Measurements from ENCODE around the gene ZBED4.
"Not testable (repeated sequence)": the region's sequence is repeated elsewhere in the genome, so short reads cannot be mapped to it uniquely, and the experiment has no call there.

The ZBED4 gene, protein sequence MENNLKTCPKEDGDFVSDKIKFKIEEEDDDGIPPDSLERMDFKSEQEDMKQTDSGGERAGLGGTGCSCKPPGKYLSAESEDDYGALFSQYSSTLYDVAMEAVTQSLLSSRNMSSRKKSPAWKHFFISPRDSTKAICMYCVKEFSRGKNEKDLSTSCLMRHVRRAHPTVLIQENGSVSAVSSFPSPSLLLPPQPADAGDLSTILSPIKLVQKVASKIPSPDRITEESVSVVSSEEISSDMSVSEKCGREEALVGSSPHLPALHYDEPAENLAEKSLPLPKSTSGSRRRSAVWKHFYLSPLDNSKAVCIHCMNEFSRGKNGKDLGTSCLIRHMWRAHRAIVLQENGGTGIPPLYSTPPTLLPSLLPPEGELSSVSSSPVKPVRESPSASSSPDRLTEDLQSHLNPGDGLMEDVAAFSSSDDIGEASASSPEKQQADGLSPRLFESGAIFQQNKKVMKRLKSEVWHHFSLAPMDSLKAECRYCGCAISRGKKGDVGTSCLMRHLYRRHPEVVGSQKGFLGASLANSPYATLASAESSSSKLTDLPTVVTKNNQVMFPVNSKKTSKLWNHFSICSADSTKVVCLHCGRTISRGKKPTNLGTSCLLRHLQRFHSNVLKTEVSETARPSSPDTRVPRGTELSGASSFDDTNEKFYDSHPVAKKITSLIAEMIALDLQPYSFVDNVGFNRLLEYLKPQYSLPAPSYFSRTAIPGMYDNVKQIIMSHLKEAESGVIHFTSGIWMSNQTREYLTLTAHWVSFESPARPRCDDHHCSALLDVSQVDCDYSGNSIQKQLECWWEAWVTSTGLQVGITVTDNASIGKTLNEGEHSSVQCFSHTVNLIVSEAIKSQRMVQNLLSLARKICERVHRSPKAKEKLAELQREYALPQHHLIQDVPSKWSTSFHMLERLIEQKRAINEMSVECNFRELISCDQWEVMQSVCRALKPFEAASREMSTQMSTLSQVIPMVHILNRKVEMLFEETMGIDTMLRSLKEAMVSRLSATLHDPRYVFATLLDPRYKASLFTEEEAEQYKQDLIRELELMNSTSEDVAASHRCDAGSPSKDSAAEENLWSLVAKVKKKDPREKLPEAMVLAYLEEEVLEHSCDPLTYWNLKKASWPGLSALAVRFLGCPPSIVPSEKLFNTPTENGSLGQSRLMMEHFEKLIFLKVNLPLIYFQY

DNA sequence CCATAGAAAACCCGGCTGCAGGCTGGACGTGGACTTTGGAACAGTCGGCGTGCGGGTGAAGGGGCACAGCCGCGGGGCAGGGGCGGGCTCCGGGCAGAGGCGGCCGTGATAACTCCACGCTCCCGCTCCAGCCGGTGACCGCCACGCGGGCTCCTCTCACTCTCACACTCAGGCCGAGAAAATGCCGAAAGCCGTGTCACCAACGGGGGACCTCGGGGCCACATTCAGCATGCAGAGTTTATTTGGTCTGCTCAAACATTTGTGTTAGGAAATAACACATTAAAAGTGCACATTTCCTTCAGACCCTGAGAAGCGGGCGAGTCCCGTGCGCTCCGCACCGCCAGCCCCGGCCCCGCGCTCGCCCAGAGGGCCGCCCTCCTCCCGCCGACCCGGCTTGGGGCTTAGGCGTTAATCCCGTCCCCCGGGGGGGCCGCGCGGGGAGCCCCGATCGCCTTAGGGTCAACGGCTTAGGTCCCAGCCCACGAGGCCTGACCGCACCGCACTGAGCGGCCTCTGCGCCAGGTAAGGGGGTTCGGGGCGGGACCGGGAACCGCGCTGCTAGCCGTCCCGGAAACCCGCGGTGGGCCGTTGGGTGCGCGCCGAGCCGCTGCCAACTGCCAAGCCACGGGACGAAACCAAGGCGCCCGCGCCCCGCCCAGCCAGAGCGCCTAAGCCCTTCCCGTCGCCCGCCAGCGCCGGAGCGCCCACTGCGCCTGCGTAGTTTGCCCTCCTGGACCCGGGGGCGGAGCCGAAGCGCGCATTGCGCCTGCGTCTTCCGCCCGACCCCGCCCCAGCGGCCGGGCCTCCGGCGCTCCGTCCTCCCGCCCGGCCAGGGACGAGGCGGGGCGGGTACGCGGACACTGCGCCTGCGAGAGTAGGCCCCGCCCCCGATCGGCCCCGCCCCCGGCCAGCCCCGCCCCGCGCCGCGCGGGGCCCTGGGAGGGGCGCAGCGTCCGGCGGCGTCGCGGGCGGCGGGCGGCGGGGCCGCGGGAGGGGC, at the start of gene ZBED4:
TSS of gene ZBED4 (plus strand) at position 947 of the 997 bp plus-strand sequence. CDS start 29,819 bp downstream, outside the sequence.
- DNase-seq (ENCODE audit: low spot score) = peak; percentile 99

DNA sequence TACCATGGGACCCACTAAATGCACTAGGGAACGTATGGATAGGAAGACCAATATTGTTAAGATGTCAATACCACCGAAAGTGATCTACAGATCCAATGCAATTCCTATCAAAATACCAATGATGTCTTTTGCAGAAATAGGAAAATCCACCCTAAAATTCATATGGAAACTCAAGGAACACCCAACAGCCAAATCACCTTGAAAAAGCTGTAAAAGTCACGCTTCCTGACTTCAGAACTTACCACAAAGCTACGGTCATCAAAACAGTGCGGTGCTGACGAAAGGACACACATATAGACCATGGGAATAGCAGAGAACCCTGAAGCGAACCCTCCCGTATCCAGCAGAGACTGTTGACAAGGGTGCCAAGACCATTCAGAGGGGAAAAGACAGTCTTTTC, 46.5 kb upstream of the ZBED4 start:
- DNase-seq (ENCODE audit: low spot score) = no peak

DNA sequence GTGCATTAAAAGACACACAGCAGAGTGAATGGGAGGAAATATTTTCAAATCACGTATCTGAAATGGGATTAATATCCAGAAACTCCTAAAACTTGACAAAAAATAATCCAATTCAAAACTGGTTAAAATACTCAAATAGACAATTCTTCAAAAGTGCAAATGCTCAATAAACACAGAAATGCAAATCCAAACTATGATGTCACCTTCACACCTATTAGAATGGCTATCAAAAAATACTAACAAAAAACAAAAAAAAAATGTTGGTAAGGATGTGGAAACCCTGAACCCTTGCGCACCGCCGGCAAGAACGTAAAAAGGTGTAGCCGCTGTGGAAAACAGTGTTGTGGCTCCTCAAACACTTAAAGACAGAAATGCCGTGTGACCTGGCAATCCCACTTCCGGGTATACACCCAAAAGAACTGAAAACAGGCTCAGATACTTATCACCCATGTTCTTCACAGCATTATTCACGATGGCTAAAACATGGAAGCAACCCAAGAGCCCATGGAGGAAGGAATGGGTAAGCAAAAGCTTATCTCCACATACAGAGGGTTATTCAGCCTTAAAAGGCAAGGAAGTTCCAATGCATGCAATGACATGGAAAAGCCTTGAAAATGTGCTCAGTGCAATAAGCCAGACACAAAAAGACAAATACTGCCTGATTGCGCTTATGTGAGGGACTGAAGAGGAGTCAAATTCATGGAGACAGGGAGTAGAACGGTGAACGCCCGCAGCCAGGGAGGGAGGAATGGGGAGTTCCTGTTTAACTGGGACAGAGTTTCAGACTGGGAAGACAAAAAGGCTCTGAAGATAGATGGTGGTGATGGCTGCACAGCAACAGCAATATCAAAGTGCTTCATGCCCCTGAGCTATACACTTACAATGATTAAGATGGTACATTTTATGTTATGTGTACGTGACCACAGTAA, 45.6 kb upstream of the ZBED4 start:
- no peak for DNase-seq (ENCODE audit: low spot score)

DNA sequence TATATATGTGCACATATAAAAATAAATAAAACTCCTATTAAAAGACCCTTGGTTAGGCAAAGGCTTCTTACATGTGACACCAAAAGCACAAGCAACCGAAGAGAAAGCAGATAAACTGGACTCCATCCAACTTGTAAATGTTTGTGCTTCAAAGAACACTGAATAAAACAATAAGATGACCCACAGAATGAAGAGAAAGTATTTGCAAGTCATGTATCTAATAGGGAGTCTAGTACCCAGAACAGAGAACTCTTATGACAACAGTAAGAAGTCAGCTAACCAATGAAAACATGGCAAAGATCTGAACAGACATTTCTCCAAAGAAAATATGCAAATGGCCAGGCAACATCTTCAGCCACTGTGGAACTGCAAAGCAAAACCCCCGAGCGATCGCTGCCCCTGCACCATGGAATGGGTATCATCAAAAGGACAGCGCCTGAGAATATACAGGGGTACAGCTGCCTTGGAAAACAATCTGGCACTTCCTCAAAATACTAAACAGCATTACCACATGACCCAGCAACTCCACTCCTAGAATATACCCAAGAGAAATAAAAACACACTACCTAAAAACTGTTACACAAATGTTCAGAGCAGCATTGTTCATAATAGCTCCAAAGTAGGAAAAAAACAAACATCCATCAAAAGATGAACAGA, 43.2 kb upstream of the ZBED4 start:
- no peak for DNase-seq (ENCODE audit: low spot score)

DNA sequence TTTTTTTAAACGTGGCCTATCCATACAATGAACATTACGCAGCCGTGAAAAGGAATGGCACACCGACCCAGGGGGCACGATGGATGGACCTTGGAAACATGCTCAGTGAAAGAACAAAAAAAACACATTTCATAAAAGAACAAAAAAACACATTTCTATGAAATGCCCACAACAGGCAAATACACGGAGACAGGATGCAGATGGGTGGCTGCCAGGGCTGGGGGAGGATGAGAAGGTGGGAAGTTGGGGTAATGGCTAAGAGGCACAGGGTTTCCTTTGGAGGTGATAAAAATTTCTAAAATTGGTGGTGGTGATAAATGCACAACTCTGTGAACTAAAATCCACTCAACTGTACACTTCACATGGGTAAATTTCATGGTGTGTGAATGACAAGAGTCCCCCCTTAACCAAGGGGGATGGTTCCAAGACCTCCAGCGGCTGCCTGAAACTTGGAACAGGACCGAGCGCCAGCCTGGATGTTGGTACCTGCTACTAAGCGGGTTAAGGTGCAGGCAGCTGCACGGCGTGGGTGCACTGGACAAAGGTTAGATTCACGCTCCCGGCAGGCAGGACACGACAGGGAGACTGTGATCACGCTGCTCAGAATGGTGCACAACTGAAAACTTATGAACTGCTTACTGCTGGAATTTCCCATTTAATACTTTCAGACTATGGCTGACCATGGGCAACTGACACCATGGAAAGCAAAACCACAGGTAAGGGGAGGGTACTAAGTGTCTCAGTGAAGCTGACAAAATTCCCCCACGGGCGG, 42.4 kb upstream of the ZBED4 start:
- DNase-seq (ENCODE audit: low spot score) = no peak

DNA sequence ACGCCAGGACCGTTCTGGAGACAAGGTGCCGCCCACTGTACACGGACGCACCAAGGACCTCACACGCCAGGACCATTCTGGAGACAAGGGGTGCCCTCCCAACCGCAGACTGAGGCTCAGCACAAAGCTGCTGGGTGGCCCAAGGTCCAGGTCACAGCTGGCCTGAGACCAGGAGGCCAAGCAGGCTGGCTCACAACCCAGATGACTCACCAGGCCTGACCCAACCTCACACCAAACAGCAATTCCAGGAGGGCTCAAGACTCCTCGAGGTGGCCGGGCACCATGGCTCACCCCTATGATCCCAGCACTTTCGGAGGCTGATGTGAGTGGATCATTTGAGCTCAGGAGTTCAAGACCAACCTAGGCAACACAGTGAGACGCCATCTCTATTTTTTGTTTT, 40.8 kb upstream of the ZBED4 start:
- DNase-seq (ENCODE audit: low spot score) = no peak

DNA sequence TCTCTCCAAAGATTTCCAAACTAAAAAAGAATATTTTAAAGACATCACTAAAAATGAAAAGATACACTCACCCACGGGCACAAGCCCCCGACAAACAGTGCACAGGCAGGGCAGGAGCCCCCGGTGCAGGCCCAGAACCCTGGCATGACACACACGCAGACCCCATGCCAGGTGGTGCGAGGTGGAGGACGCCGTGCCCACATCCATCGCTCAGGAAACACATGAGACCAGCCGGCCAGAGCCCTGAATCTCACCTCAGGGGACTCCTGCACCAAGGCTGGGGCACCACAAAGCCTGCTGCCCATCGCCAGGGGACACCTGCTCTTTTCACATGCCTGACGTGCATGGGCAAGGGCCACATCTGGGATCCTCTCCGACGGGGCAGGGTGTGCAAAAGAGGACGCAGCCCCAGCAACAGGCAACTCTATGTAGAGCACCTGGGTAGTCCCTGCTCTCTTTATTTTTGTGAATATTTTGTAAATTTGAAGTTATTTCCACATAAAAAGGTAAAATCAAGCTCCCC, 39.4 kb upstream of the ZBED4 start:
- DNase-seq (ENCODE audit: low spot score) = no peak

DNA sequence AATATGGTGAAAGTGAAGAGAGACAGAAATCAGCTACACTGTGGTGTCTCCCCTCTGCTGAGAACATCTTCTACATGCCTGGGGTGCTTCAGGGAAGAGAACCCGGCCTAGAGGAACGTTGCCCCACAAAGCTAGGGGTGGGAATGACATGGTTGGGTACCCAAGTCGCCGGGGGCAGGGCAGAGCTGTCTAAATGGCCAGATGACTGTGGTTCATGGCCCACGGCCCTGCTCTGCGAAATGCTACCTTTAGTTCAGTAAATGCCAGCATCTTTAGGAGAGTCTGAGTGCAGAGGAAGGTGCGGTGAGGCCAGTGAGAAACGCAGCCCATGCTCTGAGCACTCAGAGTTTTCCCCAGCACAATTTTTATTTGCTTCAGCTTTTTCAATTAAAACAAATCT, 38.8 kb upstream of the ZBED4 start:
- no peak for DNase-seq (ENCODE audit: low spot score)

DNA sequence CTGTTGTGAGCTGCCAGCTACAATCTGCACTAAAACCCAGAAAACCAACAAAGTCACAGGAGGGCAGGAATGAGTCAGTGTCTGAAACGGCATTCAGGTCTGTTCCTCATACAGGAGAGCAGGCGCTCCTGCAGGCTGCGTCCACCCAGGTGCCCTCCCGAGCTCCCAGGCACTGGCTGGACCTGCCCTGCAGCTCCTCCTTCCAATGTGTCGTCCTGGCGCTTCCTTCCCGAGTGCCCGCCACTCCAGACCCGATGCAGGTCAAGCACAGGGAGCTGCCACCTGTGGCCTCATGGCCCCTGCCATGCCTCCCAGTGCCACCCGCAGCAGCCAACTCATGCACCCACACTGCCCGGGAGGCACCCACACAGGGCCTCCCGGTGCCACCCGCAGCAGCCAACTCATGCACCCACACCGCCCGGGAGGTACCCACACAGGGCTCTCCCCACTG, 38.0 kb upstream of the ZBED4 start:
- DNase-seq (ENCODE audit: low spot score) = no peak

DNA sequence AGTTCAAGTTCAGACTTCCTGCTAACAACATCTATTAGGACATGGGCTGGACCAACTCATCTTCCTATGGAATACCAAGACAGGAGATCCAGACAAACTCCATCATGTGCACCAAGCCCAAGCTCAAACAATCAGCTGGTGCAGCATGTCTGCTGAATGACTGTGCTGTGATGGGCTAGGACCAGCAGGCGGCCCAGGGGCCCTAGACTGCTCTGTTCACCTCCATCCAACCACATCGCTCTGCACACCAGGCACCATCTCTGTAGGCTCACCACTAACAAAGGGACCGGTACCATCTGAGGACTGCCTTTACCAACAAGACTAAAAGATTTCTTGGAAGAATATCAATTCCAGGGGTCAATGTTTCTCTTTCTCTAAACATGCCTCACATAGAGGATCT, 36.3 kb upstream of the ZBED4 start:
- DNase-seq (ENCODE audit: low spot score) = no peak

DNA sequence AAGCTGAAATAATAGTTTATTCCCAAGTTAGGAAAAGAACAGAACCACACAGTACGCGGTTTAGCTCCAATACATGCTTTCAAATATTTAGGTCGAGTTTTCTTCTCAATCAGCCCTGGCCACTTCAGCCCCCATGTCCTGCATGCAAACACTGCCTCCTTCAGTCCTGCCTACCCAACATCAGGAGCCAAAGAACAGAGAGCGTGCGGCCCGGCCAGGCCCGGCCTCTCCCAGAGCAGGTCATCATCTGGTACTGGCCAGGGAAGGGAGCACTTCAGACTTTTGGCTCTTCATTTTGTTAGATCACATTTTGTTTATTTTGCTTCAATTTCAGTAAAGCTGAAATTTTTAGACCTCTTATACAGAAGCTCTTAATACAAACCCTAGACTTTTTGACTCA, 32.7 kb upstream of the ZBED4 start:
- no peak for DNase-seq (ENCODE audit: low spot score)

DNA sequence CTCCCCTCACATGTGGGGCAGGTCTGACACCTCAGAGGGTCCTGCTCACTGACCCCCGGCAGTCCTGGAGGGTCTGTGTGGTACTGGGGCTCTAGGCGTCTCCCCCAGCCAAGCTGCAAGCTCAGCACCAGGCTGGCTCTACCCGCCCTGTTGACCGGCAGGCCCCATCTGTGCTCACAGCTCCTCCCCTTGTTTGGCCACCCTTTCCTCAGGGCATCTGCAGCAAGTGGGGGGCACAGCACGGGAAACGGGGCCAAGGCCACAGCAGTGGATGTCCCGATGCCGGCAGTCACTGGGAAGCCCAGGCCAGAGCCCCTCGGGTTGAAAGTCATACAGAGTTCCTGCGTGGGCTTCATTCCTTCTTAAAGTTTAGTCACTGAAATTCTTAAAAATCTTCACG, 31.9 kb upstream of the ZBED4 start:
- DNase-seq (ENCODE audit: low spot score) = not testable (repeated sequence)

DNA sequence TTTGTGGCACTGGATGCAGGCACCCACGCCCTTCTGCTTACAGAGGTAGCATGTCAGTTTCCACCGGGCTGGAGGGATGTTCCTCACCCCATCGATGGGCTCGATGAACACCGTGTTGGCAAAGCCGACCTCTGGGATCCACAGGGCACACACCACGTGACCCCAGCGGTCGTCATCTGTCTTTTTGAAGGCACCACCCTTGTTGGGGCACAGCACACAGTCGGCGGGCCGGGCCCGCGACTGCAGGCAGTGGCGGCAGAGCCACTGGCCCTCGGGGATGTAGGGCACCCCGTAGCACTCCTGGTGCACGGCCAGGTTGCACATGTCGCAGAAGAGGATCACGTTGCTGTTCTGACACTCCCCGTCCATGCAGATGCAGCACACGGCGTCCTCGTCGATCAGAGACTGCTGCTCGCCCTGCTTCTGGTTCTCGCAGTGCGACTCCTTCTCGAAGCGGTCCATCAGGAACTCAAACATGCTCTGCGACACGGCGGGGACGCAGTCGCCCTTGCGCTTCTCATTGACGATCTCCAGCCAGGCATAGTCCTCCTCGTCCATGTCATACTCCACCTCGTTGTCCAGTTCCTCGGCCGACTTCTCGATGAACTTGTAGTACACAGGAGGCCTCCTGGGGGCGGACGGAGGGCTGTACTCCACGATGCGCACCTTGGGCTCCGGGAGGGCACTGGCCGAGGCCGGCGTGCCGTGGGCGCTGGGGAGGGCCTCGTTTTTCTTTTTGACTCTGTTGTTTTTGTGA, 30.2 kb upstream of the ZBED4 start:
- DNase-seq (ENCODE audit: low spot score) = peak; percentile 0

DNA sequence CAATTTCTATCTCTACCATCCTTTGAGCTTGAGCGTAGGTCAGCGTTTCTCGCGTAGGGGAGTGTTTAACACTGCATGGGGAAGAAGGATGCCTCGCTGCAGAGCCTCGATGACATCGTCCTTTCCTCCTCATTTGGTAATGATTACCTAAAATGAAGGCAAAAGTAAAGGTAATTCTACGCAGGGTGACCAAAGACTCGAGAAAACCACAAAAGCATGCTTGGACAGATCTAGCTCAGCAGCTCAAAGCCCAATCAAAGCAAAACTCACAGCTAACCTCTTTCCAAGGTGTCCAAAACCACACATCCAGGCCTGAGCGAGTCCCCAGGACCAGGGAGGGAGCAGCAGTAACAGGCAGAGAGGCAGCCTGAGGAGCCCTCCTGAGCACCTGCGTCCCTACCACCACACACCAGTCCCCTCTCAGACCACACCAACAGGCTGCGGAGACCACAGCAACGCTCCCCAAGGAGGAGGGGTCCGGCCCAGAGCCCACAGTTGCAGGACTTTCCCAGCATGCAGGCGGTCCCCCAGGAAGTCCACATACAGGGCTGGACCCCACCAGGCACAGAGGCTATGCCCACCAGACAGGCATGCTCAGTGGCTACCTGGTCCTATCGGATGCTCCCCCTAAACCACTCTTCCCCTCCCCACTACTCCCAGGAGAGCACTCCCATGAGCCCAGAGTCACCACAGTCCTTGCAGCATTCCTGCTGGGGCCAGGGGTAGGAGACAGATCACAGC, 29.3 kb upstream of the ZBED4 start:
- DNase-seq (ENCODE audit: low spot score) = peak; percentile 0

DNA sequence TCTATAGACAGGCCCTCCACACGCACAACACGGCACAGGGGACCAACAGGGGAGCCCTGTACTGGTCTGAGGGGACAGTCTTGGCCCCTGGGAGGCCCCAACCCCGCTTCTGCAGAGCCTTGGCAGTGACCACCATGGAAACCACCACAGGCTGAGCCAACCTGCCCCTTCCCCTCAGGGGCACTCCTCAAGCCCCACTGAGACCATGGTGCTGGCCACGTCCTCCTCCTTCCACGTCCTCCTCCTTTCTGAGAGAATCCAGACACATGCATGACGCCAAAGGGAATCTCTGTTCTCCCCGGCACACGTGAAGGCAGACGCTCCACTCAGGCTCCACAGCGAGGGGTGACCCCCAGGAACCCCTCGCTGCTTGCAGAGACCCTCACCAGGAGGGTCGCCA, 28.7 kb upstream of the ZBED4 start:
- no peak for DNase-seq (ENCODE audit: low spot score)

DNA sequence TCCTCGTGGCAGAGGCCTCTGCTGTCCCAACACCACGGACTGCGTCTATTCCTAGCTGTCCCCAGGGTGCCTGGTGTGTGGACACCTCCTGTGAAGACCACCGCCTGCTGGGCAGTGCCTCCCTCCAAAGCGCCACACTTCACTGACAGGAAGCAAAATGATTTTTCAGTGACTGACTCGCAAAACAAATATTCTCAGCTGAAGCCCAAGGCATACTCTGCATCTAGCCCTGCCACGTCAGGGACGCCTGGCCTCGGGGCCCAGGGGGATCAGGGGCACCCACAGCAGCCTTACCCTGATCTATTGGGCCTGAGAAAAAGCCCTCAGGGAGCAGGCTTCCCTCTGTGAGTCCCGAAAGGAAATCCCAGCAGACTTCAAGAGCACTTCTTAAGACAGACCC, 28.2 kb upstream of the ZBED4 start:
- no peak for DNase-seq (ENCODE audit: low spot score)
